CD4-positive, alpha-beta T cell treated with Interferon gamma for 1 hour (primary cell): ENCODE results near the gene AKAP12.

Source experiments
- DNase-seq: peaks from one replicate; pipeline ENCODE4 v3.0.0-alpha.2; 2020

Gene AKAP12

DNA sequence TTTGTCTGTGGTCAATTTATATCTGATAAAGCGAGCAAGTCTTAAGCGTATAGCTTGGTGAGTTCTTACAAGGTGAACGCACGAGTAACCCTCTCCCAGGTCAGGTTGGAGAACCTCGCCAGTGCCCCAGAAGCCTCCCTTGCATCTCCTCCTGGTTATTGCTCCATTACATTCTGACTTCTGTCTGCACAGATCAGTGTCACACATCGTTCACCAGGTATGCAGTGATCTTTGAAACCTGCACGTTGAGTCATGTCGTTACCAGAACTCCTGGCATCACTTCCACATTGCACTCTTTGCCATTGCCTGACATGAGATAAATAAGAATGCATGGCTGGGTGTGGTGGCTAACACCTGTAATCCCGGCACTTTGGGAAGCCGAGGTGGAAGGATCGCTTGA lies 44.2 kb downstream of the AKAP12 start:
- no peak for DNase-seq

GRCh38 chr6:151284548-151285017 lies 44.8 kb downstream of the AKAP12 start:
- no peak for DNase-seq

DNA sequence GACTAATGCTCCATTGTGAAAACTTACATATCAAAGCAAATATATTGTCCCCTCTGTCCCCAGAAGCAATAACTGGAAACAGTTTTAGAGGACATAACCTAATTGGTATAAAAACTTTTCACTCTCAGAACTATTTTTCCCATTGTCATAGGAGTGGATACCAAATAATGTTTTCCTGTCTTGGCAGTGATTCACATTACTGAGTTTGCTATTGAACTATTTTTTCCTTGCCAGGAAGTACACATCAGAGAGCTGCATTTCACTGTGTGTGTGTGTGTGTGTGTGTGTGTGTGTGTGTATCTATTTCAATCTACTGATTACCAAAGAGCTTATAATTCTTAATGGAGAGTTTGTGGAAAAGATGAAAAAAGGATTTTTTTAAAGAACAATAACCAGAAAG lies 45.4 kb downstream of the AKAP12 start:
- DNase-seq = no peak

GRCh38 chr6:151286214-151286613 lies 46.4 kb downstream of the AKAP12 start:
- no peak for DNase-seq

DNA sequence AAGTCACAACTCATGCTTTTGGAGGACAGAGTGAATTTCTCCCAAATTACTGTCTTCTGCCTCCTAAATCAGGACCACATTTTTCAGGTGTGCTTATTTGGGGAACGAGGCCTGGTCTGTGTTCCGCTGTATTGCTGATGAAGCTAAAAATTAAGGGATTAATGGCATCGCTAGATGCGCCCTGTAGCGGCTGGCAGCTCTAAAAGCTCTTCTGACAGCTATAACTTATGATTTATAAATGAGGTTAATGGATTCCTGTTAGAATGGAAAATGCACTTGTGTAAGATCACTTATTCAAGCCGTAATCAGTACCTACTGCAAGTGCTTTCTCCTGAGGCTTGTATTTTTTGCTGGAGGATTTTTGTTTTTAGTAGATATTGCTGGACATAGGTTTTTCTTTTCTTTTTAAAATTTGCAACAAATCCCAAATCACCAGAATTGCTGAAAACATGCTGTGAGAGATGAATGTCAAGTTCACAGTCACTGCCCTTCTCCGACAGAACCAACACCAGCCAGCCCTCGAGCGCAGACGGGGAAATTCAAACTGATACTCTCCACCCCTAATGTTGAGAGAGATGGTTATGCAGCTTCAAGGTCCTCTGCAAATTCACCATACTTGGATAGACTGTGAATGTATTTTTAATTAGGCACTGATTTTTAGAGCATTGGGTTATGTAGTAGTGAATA lies 49.1 kb downstream of the AKAP12 start:
- no peak for DNase-seq

DNA sequence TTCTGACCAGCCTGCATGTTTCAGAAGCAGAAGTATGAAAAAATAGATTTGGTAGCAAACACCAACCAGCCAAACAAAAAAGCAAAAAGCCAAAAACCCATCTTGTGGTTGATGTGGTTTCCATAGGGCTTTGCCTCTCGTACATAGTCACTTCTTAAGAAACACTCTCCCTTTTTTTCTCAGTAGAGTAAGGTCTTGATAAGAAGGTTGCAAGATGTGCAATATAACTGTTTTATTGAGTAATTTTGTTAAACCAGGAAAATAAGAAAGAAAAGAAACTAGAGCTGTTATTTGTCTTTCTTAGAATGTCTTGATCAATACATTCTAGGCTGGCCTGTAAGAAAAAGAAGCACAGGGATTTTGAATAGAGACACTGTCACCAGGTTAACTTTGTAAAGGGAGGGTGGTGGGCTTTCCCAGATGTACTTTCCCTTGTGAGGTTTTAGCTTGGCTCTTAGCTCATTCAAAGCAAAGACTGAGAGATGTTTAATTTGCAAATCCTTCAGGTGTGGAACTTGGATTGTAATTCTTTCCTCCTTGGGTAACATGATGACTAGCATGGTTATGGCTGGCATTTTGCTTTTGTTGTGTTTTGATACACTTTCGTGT lies 49.7 kb downstream of the AKAP12 start:
- DNase-seq = no peak

DNA sequence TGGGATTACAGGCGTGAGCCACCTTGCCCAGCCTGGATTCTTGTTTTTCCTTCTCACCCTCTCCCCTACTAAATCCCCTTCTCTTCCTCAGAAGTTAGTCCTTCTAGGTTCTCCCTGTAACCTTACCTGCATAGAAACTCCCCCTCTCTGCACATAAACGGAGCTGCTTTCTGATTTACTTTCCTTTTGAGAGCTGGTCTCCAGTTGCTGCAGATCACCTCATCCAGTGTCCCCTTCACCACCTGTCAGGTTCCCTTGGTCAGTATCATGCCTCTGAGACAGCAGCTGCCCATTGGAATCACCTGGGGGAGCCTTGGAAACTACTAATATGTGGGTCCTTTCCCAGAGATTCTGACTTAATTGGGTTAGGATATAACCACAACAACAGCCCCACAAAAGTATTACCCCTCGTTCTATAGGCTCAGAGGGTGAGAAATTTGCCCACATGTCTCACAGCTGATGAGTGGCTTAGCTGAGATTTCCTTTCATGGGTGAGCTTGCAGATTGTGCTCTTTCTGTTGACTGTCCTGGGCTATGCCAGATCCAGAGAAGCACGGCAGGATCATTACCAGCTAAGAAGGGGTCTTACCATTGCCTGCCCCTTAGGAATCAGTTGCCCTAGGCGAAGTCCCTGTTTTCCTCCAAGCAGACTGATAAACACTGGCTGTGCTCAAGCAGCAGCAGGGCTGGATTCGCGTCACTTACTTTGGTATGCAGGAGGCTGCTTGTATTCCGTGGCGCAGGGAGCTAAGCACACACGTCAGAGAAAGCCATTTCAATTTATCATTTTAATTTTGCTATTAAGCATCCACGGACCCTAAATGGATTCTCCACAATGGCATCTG lies 51.3 kb downstream of the AKAP12 start:
- DNase-seq = no peak

GRCh38 chr6:151291722-151292059 lies 51.9 kb downstream of the AKAP12 start:
- no peak for DNase-seq

GRCh38 chr6:151292974-151293687 lies 53.4 kb downstream of the AKAP12 start:
- no peak for DNase-seq

DNA sequence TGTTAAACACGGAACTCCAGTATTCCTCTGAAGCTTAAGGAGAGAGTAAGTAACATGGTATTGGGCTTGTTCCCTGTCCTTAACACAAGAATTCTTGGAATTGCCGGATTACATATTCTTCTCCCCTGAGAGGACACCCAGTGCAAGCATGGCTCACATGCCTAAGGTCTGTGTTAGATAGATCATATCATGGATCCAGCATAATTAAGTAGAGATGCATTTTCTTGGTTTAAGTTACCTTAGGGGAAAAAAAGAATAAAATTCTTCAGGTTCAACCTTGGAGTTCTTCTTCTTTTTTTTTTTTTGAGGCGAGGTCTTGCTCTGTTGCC lies 53.9 kb downstream of the AKAP12 start:
- no peak for DNase-seq

DNA sequence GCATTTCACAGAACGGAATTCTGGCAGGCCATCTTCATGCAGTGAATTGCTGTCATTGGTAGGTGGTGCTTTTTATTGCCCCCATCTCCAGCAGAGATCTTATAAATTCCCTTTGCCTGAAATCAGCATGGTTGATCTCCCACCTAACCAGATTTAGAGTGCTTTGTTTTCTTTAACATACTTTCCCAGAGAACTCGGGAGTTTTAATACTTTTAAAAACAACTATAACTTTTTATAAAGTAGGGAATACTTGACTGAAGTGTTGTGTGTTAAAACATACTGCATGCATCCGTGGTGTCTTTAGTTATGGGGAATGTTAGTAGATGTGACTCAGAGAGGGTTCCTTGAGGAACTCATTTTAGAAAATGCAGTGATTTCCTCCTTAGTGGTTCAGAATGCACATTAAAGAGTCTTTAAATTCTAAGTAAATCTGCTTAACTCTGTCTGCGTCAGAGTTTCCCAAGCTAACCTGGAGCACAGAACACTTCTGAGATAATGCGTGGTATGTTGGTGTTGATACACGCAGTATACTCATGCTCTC lies 54.9 kb downstream of the AKAP12 start:
- DNase-seq = no peak

- no peak for DNase-seq
Observed at GRCh38 chr6:151297886-151298285, 58.1 kb downstream of the AKAP12 start.

DNA sequence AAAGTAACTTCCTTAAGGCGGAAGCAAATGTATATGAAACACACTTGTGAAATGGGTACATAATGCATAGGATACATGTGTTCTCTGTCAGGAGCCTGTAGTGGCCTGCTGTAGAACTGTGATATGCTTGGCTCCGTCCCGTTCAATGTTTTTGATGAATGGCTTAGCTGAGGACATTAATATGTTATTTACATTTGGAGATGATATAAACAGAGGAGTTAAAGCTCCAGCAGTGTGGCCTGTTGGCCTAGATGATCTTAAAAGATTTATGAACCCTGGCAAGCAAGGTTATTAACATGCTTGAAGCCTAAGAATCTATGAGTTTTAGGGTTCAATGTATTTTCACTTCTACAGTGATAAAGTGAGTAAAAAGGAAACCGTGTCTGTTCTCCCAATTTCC lies 59.2 kb downstream of the AKAP12 start:
- no peak for DNase-seq

- DNase-seq = no peak
Observed at GRCh38 chr6:151300267-151300991, 60.7 kb downstream of the AKAP12 start.

DNA sequence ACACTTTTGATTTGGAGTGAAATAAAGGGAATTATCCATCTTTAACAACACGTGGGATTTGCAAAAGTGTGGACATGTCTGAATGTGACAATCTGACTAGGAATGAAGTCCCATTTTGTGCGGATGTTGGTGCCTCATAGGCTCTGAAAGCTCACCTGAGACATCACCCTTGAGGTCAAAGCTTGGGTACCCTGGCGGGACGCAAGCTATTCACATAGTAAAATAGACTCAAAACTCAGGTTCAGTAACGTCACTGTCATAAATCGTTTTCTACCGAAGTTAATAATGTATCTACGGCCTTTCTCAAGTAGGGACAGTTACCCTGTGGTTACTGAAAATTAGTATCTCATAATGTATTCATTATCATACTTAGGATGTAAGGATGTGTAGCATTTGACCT lies 61.8 kb downstream of the AKAP12 start:
- DNase-seq = no peak

DNA sequence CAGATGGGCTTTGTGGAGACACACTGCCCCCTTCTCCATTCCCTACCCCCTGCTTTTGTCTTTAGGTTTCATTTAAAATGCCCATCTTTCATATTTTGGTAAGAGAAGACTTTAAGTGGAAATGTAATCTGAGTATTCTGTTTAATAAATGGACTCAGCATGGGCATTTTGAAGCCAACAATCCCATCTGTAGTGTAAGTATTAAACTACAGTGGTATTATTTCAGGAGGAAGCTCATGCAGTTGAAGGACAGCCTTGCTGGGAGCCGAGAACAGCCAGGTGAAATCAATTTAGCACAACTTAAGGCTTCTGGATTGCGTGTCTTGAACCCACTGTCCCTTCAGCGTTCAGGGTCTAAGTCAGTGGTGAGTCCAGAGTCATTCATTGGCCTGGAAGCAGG lies 63.5 kb downstream of the AKAP12 start:
- DNase-seq = no peak

- no peak for DNase-seq
Observed at GRCh38 chr6:151306269-151306783, 66.6 kb downstream of the AKAP12 start.

DNA sequence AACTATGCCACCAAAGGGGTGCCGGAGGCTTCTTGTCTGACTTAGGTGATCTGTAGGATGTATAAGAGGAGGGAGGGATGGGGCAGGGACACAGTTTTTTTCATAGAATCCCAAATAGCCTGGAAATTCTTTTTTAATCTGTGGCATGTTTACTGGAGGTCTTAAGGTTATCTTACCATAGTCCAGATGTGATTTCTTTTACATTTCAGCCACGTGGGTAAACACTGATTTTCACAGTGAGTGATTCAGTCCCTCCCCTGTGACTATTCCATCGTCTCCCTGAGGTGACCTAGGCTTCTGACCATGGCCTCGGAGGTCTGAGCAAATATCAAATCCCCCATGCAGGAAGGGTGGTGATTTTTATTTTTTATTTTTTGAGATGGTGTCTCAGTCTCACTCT lies 67.7 kb downstream of the AKAP12 start:
- no peak for DNase-seq

DNA sequence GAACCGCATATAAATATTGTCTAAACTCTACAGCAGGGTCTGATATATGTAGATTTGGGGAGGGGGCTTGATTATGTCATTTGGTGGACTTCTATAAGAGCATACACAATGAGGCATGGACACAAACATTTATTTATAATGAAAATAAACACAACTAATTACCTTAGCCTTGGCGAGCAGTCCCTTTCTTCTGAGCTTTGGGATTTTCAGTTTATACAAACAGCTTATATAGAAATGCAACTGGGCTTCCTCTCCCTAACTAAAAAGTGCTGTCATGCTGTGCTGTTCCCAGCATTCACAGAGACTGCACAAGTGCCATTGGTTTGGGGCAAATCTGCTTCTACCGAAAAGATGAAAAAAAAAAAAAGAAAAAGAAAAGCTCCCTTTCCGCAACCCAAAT lies 69.9 kb downstream of the AKAP12 start:
- DNase-seq = no peak

GRCh38 chr6:151310279-151310678 lies 70.5 kb downstream of the AKAP12 start:
- no peak for DNase-seq

DNA sequence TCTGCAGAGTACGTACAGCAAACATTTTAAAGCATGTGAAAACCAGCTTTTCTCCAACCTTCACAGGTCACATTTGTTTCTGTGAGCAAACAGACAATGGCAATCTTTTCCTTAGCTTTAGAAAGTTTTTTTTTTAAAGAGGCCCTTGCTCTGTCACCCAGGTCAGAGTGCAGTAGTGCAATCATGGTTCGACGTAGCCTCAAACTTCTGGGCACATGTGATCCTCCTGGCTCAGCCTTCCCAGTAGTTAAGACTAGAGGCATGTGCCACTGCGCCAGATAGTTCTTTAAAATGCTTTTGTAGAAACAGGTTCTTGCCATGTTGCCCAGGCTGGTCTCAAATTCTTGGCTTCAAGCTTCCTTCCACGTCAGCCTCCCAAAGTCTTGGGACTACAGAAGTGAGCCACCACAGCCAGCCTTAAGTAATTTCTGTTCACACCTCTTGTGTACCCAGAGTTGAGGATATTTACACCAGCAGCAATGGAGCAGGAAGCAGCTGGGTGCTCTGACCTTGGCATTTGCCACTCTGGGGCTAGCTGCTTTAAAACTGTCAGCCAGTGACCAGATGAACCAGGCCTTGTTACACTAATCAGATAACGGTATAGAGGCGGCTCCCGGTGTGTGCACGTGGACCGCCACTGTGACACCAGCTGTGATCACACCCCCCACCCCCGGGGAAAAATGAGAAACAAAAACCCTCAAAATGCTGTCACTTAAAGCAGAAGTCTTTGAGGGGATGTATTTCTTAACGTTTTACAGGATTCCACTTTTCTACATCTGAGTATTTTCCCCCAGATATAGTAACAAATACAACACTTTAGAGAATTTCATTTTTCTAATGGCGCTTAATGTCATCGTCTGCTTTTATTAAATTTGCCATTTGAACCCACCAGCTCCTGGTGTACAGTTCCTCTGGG lies 71.3 kb downstream of the AKAP12 start:
- DNase-seq = no peak
